NCI-H1436 treated with DMSO at 0.1 percent for 48 hours (cell line): Measurements from ENCODE around the gene ANKRD28.
"Not testable (repeated sequence)": the region's sequence is repeated elsewhere in the genome, so short reads cannot be mapped to it uniquely, and the experiment has no call there.

Experiments
- DNase-seq: peaks from one replicate; lab custom pipeline; 2025; lab: John Stamatoyannopoulos, UW

The ANKRD28 gene

GRCh38 chr3:15797642-15798303, at the start of gene ANKRD28:
Gene ANKRD28 (minus strand): TSS chr3:15797979. CDS start chr3:15796521, 1,458 bp downstream.
- DNase-seq = no peak

- no peak for DNase-seq
Observed at GRCh38 chr3:15847239-15847638, 49.5 kb upstream of the ANKRD28 start.

GRCh38 chr3:15846606-15847005, 48.8 kb upstream of the ANKRD28 start:
- no peak for DNase-seq

GRCh38 chr3:15845475-15845874, 47.7 kb upstream of the ANKRD28 start:
- no peak for DNase-seq

GRCh38 chr3:15844889-15845288, 47.1 kb upstream of the ANKRD28 start:
- no peak for DNase-seq

GRCh38 chr3:15841091-15841973, 43.6 kb upstream of the ANKRD28 start:
- not testable (repeated sequence) for DNase-seq

- no peak for DNase-seq
Observed at GRCh38 chr3:15839568-15839967, 41.8 kb upstream of the ANKRD28 start.

- DNase-seq = no peak
Observed at GRCh38 chr3:15831927-15832326, 34.1 kb upstream of the ANKRD28 start.

- no peak for DNase-seq
Observed at GRCh38 chr3:15825016-15825415, 27.2 kb upstream of the ANKRD28 start.

GRCh38 chr3:15823092-15823491, 25.3 kb upstream of the ANKRD28 start:
- DNase-seq = no peak

GRCh38 chr3:15822281-15822680, 24.5 kb upstream of the ANKRD28 start:
- no peak for DNase-seq

GRCh38 chr3:15820911-15821310, 23.1 kb upstream of the ANKRD28 start:
- no peak for DNase-seq

GRCh38 chr3:15819576-15819975, 21.8 kb upstream of the ANKRD28 start:
- no peak for DNase-seq

GRCh38 chr3:15819043-15819442, 21.3 kb upstream of the ANKRD28 start:
- no peak for DNase-seq

GRCh38 chr3:15815696-15816095, 17.9 kb upstream of the ANKRD28 start:
- DNase-seq = no peak

GRCh38 chr3:15813079-15813478, 15.3 kb upstream of the ANKRD28 start:
- not testable (repeated sequence) for DNase-seq

GRCh38 chr3:15812183-15812582, 14.4 kb upstream of the ANKRD28 start:
- no peak for DNase-seq

- no peak for DNase-seq
Observed at GRCh38 chr3:15810702-15811101, 12.9 kb upstream of the ANKRD28 start.

GRCh38 chr3:15809313-15809712, 11.5 kb upstream of the ANKRD28 start:
- DNase-seq = no peak

GRCh38 chr3:15808679-15809310, 11.0 kb upstream of the ANKRD28 start:
- DNase-seq = no peak

- DNase-seq = no peak
Observed at GRCh38 chr3:15805756-15806266, 8.0 kb upstream of the ANKRD28 start.

- no peak for DNase-seq
Observed at GRCh38 chr3:15804553-15805095, 6.8 kb upstream of the ANKRD28 start.
